Lung (tissue), 12 donors: ENCODE data around the gene FIGLA. TPM values are rescaled to one million over a fixed set of nuclear protein-coding genes. Genes with fewer than 3 reads are reported as not detected.

Experiments
- ATAC-seq: fragments of 200-7000 bp; cut with Tn5 transposase; one replicate; pipeline ENCODE4 v1.9.1; 2020; ENCODE audit warnings: moderate number of reproducible peaks; ENCODE audit not compliant: insufficient read depth, low FRiP score
- DNase-seq, 3 donors: peaks; one replicate each; pipeline ENCODE4 v3.0.0-alpha.2; 2013 to 2017
- H3K27ac ChIP-seq, 2 donors: one replicate each; pipeline ENCODE4 v1.5.1; 2013; ENCODE audit warnings: mild to moderate bottlenecking in 2 of 2, moderate library complexity in 2 of 2, control low read depth in 1 of 2, inconsistent platforms in 1 of 2, low read depth in 1 of 2, low read length in 1 of 2
- H3K27me3 ChIP-seq, 3 donors: one replicate each; pipeline ENCODE4 v1.5.1; 2013; ENCODE audit warnings: low read length in 2 of 3; ENCODE audit not compliant: control insufficient read depth in 3 of 3, insufficient read depth in 3 of 3
- H3K36me3 ChIP-seq, 4 donors: one replicate each; pipeline ENCODE4 v1.5.1; 2013; ENCODE audit warnings: low read length in 4 of 4, mild to moderate bottlenecking in 1 of 4, moderate library complexity in 1 of 4; ENCODE audit not compliant: control insufficient read depth in 4 of 4, insufficient read depth in 4 of 4
- H3K4me1 ChIP-seq, 5 donors: one replicate each; pipeline ENCODE4 v1.5.1; 2013; ENCODE audit warnings: low read length in 5 of 5, mild to moderate bottlenecking in 2 of 5, moderate library complexity in 1 of 5; ENCODE audit not compliant: control insufficient read depth in 5 of 5, insufficient read depth in 5 of 5
- H3K4me3 ChIP-seq: one replicate; pipeline ENCODE4 v1.5.1; 2013; ENCODE audit warnings: mild to moderate bottlenecking, control low read depth, moderate library complexity
- H3K9ac ChIP-seq, 2 donors: one replicate each; pipeline ENCODE4 v1.5.1; 2013; ENCODE audit warnings: low read length in 2 of 2, control low read depth in 1 of 2; ENCODE audit not compliant: insufficient read depth in 1 of 2
- H3K9me3 ChIP-seq, 4 donors: one replicate each; pipeline ENCODE4 v1.5.1; 2013; ENCODE audit warnings: low read length in 3 of 4, mild to moderate bottlenecking in 1 of 4, moderate library complexity in 1 of 4; ENCODE audit not compliant: control insufficient read depth in 4 of 4, insufficient read depth in 3 of 4
- WGBS, 2 donors: extraction: QIAGEN DNeasy Blood & Tissue Kit; methylation state at CpG; one replicate each; pipeline ENCODE4 v1.1.7; 2013; 5-methylcytosine and 5-hydroxymethylcytosine counted together
- polyA plus RNA-seq, 2 donors: library from polyadenylated mRNA; stranded (reverse); fragments of 200-250 nt; gene quantifications; one replicate each; pipeline ENCODE4 v1.2.1, GENCODE V29; 2013
- total RNA-seq, 2 donors: library from RNA; depleted of rRNA in 1 of 2; stranded (reverse); fragments of >200 nt in 1 of 2; gene quantifications; one replicate each; pipeline ENCODE4 v1.2.1, GENCODE V29; 2014 to 2021
- TF ChIP-seq, protein P1 (sequence below): IDR thresholded peaks from 2 replicates; pipeline ENCODE4 v1.5.1; 2012; ENCODE audit warnings: mild to moderate bottlenecking; ENCODE audit errors: control extremely low read depth, extremely low read depth
- donor health status: control.
- donor health status: control.
- donor health status: Bipolar disorder and iron deficiency.
- donor health status: healthy.
- donor health status: DM: yes; HTN: yes; CAD: no.

The FIGLA gene
- total and polyA plus RNA-seq, 4 donors: 0.31 to 0.53 TPM; not detected in 2

DNA sequence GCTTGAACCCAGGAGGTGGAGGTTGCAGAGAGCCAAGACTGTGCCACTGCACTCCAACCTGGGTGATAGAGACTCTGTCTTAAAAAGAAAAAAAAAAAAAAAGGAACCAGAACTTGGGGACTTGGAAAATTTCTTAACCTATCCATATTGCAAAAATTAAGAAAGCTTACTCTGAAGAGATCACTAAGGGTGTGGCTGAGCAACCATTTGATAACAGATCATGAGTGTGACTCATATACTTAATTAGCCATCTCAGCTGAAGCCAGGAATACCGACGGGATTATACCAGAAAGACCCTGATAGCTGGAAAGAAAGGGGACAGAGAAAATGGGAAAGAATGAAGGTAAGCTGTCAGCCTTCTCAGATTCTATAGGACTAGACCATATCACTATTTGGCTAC, 15.3 kb downstream of the FIGLA start:
- no peak overlapping the region for H3K4me3 ChIP-seq
- H3K4me1 ChIP-seq: peaks cover 0 to 25% (median 0%) of the 10 kb centered on the region in 5 donors
- TF ChIP-seq, protein P1, sequence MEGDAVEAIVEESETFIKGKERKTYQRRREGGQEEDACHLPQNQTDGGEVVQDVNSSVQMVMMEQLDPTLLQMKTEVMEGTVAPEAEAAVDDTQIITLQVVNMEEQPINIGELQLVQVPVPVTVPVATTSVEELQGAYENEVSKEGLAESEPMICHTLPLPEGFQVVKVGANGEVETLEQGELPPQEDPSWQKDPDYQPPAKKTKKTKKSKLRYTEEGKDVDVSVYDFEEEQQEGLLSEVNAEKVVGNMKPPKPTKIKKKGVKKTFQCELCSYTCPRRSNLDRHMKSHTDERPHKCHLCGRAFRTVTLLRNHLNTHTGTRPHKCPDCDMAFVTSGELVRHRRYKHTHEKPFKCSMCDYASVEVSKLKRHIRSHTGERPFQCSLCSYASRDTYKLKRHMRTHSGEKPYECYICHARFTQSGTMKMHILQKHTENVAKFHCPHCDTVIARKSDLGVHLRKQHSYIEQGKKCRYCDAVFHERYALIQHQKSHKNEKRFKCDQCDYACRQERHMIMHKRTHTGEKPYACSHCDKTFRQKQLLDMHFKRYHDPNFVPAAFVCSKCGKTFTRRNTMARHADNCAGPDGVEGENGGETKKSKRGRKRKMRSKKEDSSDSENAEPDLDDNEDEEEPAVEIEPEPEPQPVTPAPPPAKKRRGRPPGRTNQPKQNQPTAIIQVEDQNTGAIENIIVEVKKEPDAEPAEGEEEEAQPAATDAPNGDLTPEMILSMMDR: no peak
- peaks cover 0 to 4% (median 0%) of the 10 kb centered on the region in 4 donors for H3K9me3 ChIP-seq
- ATAC-seq (no peak), DNase-seq (no peak)
- H3K27ac ChIP-seq: no peak overlapping the region
- peaks cover 0 to 7% (median 0%) of the 10 kb centered on the region in 3 donors for H3K27me3 ChIP-seq
- no peaks in the 10 kb centered on the region for H3K36me3 ChIP-seq
- WGBS, 2 donors: 64 to 71% methylated on average over 2 of the region's 2 CpGs
- H3K9ac ChIP-seq: no peak overlapping the region

DNA sequence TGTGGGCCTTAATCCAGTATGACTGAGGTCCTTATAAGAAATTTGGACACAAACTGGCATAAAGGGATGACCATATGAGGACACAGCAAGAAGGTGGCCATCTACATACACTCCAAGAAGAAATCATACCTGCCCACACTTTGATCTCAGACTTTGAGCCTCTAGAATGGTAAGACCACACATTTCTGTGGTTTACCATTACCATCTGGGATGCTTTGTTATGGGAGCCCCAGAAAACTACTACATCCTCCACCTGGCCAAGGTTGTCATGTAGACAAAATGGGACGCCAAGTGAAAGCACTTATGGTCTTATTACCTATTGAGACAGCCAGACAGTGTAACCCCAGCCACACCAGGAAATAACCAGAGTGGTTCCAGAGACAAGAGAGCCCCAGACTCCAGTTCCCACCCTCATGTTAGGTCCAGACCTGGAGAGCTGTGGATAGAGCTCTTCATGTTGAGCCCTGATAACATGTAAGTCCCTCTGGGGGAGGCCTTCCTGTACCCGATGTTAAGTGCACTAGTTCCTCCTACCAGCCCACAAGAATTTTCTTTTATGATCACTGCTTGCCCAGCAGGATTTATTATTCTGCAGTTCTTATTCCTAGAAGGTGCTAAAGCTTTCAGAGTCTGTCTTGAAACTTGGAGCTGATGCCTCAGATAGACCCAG, 17.8 kb downstream of the FIGLA start:
- no peak overlapping the region for H3K27ac ChIP-seq
- ATAC-seq (no peak), DNase-seq (no peak)
- H3K27me3 ChIP-seq: peaks cover 0 to 13% (median 8%) of the 10 kb centered on the region in 3 donors
- TF ChIP-seq, protein P1: no peak
- no peak overlapping the region for H3K4me3 ChIP-seq
- 61 to 65% methylated on average over 2 of the region's 2 CpGs for WGBS, 2 donors
- H3K4me1 ChIP-seq: peaks cover 0 to 6% (median under 1%) of the 10 kb centered on the region in 5 donors
- H3K36me3 ChIP-seq: no peaks in the 10 kb centered on the region
- peaks cover 0 to 2% (median 0%) of the 10 kb centered on the region in 4 donors for H3K9me3 ChIP-seq
- no peak overlapping the region for H3K9ac ChIP-seq

- TF ChIP-seq, protein P1: no peak
- WGBS, 2 donors: 84 to 90% methylated on average over 2 of the region's 2 CpGs
Measured at GRCh38 chr2:70771446-70771845, 19.0 kb downstream of the FIGLA start.

DNA sequence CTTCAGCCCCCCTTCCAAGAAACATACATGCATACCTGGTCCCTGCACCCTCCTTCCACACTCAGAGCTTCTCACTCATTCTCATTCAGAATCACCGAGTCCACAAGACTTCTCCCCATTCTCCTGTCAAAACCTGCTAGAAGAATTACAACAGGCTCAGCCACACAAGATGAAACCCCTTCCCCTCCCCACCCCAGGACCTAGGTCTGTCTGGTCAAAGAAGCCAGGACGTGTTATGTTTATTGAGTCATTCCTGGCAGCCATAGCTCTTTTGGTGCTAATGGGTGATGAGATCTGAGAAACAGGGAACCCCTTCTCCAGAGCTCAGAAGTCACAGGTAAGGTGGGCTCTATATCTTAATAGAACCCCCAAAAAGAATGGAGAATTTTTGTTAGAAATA, 21.0 kb downstream of the FIGLA start:
- H3K27me3 ChIP-seq: peaks cover 0 to 28% (median 19%) of the 10 kb centered on the region in 3 donors
- no peak overlapping the region for H3K9ac ChIP-seq
- TF ChIP-seq, protein P1: no peak
- peaks cover 5 to 12% (median 8%) of the 10 kb centered on the region in 5 donors for H3K4me1 ChIP-seq
- DNase-seq (no peak), ATAC-seq (no peak)
- WGBS, 2 donors: 64 to 68% methylated on average over 2 of the region's 2 CpGs
- H3K9me3 ChIP-seq: peaks cover 0 to 2% (median 0%) of the 10 kb centered on the region in 4 donors
- H3K36me3 ChIP-seq: no peaks in the 10 kb centered on the region
- no peak overlapping the region for H3K4me3 ChIP-seq
- no peak overlapping the region for H3K27ac ChIP-seq

More at GRCh38 chr2:70771446-70771845, 19.0 kb downstream of the FIGLA start:
- DNase-seq (no peak), ATAC-seq (no peak)
- H3K4me3 ChIP-seq: no peak overlapping the region
- H3K36me3 ChIP-seq: no peaks in the 10 kb centered on the region
- no peak overlapping the region for H3K9ac ChIP-seq
- peaks cover 5 to 10% (median 7%) of the 10 kb centered on the region in 5 donors for H3K4me1 ChIP-seq
- H3K27me3 ChIP-seq: peaks cover 0 to 19% (median 15%) of the 10 kb centered on the region in 3 donors
- H3K9me3 ChIP-seq: peaks cover 0 to 2% (median 0%) of the 10 kb centered on the region in 4 donors
- H3K27ac ChIP-seq: no peak overlapping the region
